GM12873 (cell line): ENCODE measurements around the gene HINFP.

Experiments
- TF ChIP-seq, protein P1 (sequence below): IDR thresholded peaks from 2 replicates; pipeline ENCODE4 v1.5.1; 2012; ENCODE audit warnings: low read depth, mild to moderate bottlenecking, moderate library complexity, low read length, control low read depth; ENCODE audit not compliant: insufficient read depth; ENCODE audit errors: missing control alignments

The HINFP gene

DNA sequence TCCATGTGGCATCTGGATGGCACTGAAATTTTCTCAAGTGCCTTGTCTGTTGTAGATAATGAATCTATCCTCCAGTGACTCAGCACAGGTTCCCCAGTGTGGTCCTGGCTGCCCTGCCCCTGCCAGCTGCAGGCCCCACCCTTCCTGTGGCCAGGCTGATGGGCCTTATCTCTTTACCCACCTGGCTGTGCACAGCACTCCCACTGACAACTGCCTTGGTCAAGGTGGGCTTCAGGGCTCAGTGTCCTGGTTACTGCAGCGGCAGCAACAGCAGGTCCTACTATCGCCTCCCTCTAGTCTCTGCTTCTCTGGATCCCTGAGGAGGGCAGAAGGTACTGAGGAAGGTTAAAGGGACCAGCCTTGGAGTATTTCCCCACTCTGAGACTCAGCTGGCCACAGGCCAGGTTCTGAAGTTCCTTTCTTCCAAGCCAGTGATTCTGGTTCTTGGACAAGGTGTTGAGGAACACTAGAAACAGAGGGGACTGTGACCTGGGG, 33.6 kb upstream of the HINFP start:
- TF ChIP-seq, protein P1, sequence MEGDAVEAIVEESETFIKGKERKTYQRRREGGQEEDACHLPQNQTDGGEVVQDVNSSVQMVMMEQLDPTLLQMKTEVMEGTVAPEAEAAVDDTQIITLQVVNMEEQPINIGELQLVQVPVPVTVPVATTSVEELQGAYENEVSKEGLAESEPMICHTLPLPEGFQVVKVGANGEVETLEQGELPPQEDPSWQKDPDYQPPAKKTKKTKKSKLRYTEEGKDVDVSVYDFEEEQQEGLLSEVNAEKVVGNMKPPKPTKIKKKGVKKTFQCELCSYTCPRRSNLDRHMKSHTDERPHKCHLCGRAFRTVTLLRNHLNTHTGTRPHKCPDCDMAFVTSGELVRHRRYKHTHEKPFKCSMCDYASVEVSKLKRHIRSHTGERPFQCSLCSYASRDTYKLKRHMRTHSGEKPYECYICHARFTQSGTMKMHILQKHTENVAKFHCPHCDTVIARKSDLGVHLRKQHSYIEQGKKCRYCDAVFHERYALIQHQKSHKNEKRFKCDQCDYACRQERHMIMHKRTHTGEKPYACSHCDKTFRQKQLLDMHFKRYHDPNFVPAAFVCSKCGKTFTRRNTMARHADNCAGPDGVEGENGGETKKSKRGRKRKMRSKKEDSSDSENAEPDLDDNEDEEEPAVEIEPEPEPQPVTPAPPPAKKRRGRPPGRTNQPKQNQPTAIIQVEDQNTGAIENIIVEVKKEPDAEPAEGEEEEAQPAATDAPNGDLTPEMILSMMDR: no peak

DNA sequence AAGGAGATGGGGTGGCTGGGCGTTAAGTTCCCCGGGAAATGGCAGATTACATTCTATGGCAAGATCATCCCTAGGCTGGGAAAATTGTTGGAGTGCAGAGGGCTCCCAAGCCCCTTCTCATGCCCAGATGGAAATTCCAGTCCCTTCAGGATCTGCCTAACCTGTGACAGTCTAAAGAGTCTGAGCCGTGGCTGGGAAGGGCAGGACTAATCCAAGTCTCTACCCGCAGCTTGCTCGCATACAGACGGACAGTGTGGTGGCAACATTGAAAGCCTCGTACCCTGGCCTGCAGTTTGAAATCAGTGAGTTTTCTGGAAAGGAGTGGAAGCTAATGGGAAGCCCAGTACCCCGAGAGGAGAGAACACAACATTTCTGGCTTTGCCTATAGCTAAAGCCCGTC, 33.0 kb upstream of the HINFP start:
- TF ChIP-seq, protein P1: no peak

DNA sequence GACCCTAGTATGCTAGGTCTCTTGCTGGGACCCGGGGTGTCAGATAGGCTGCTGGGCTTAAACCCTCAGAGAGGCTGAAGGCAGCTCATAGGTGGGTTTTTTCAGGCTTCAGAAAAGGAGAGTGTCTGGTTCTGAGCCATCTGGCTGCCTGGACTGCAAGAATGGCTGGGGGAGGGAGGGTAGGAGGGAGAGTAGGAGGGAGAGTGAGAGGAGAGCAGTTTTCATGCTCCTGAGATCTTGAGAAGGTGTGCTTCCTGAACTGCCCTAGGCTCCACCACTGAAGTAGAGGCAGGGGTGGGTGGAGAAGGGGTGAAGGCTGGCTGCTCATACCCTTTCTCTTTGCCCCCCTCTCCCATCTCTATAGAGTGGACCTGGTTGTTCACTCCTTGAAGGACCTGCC, 32.1 kb upstream of the HINFP start:
- TF ChIP-seq, protein P1: no peak

DNA sequence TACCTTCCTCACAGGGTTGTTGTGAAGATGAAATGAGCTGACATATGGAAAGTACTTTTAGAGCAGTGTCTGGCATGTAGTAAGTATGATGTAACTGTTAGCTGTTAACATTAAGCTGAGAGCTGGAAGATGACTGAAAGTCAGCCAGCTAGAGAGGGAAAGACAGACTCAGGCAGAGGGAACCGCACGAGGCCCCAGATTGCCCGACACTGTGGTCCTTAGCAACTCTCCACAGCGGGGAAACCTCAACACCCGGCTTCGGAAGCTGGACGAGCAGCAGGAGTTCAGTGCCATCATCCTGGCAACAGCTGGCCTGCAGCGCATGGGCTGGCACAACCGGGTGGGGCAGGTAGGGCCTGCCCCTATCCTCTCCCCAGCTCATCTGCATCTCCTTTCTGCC, 30.2 kb upstream of the HINFP start:
- TF ChIP-seq, protein P1: no peak

DNA sequence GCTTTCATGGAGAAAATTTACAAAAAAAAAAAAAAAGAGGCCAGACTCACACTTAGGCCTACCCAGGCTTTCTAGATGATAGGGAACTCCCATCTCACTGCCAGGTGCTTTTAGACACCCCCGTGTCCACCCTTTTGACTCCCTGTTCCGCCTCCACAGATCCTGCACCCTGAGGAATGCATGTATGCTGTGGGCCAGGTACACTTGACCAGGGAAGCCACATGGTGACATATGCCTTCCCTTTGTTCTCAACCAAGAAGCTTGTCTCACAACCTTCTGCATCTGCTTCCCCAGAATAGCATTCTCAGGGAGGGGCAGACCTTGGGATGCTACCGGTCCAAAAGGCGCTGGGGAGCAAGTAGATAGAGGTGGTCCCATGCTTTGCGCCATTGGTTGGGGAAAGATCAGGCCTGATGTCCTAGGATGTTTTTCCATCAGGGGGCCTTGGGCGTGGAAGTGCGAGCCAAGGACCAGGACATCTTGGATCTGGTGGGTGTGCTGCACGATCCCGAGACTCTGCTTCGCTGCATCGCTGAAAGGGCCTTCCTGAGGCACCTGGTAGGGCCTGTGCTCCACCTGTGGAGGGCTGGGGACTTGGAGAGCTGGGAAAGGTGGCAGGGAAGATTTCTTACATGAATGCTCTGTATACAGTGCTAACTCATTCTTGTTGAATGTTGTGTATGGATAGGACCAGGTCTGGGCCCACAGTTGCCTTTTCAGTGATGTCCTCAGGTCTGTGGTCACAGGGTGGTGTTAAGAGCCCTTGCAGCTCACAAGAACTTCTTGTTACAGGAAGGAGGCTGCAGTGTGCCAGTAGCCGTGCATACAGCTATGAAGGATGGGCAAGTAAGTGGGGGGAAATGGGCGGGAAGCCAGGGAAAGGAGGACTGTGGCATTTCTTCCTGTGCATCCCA, 29.2 kb upstream of the HINFP start:
- TF ChIP-seq, protein P1: no peak

DNA sequence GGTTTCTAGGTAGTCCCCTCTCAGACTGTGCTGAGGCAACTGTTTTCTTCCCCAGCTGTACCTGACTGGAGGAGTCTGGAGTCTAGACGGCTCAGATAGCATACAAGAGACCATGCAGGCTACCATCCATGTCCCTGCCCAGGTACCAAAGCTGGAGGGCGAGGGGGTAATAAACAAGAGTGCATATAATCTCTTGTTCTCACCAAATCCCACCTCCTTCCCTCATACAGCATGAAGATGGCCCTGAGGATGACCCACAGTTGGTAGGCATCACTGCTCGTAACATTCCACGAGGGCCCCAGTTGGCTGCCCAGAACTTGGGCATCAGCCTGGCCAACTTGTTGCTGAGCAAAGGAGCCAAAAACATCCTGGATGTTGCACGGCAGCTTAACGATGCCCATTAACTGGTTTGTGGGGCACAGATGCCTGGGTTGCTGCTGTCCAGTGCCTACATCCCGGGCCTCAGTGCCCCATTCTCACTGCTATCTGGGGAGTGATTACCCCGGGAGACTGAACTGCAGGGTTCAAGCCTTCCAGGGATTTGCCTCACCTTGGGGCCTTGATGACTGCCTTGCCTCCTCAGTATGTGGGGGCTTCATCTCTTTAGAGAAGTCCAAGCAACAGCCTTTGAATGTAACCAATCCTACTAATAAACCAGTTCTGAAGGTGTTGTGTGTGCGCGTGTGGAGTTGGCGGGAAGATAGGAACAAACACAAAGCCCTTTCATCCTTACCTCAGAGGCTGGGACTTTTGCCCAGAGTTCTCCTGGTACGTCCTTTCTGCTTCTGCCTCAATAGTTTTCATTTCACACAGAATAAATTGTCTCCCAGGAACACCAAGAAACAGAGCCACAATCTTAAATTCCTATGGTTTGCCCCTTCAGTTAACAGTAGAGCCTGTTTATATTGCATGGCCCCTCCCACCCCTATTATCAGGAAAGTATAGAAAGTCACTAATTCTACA, 28.2 kb upstream of the HINFP start:
- TF ChIP-seq, protein P1: no peak
